Activated T-cell treated with anti-CD3 and anti-CD28 coated beads, Interleukin-2, amount 50 U/mL, for 1 hour (primary cell): ENCODE data around the gene GOLPH3.

Experiments
- DNase-seq: peaks from one replicate; pipeline ENCODE4 v3.0.0-alpha.2; 2020

Gene GOLPH3

DNA sequence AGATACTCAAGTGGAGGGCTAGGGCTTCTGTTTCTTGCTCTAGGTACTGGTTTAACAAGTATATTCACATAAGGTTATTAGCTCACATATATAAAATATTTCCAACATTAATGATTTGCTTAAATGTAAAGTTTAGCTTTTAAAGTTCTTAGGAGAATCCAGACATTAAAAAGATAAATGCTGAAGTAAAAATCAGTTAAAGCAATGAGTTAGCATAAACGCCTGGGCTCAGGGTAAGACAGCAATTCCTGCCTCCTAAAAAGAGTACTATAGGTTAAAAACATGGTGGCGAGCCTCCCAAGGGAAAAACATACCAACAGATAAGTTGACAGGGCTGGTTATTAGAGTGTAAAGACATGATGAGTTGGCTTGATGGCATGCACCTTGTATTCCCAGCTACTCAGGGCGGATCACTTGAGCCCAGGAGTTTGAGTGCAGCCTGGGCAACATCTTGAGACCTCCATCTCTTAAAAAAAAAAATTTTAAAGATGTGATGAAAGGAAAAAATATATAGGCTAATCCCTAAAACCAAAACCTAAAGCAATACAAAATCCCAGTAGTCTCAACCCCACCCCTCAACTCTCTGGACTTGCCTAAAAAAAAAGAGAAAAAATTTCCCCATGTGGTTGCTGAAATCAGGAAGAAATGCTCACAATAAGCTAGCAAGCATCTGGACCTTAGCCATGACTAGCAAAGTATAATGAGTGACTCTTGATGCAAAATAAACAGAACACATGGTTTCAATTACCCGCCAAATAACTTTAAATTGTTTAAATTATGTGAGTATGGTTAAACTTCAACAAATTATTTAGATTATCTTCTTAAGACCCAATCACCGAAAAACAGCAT, 3.6 kb downstream of the GOLPH3 start:
- DNase-seq: no peak

DNA sequence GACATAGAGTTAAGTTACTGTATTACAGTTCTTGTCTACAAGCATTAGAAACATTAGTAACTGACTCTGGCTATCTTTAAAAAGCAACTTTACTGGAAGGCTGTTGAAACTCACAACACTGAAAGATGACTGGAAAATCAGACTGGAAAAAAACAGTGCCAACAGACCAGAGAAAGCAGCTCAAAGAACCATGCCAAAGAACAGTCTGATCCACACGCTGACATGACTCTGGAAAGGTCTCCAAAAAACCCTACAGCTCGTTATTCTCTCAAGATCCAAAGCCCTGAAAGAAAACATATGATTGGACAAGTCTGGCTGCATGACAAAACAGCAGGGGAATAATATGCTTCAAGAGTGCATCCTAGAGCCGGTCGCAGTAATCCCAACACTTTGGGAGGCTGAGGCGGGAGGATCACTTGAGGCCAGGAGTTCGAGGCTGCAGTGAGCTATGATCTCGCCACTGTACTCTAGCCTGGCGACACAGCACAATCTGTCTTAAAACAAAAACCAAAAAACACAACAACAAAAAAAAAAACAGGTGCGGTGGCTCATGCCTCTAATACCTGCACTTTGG, 5.6 kb downstream of the GOLPH3 start:
- DNase-seq: no peak

DNA sequence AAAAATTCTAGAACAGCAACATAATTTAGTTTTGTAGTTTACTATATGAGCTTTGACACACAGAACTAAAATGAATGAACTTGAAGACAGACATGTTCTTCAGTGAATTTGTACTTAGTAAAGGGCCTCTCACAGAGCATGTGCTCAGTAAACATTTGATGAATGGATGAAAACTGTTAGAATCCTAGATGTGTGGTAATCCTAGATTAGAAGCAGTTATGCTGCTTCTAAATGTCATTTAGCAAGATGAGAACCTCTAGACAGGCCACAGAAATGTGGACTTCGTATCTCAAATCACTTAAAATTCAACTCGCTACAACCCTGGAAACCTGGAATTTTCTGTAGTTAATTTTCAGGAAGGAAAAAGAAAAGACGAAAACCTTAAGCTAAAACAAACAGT, 8.5 kb downstream of the GOLPH3 start:
- DNase-seq: no peak

DNA sequence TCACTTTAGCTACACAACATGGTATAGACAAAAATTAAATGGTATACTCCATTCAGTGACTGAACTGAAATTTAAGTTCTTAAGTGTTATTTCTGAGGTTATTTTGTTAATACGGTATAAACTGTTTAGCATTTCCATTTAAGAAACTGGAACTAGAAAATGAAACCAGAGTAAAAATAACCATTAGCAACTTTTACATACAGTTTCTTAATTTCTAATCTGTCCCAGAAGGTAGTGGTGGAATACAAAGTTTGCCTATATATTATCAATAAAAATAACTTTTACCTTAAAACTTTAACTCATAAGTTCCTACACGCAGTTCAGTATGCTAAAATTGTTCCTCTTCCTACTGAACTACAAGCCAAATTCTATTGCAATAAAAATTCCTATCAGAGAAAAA, 10.3 kb downstream of the GOLPH3 start:
- no peak for DNase-seq

DNA sequence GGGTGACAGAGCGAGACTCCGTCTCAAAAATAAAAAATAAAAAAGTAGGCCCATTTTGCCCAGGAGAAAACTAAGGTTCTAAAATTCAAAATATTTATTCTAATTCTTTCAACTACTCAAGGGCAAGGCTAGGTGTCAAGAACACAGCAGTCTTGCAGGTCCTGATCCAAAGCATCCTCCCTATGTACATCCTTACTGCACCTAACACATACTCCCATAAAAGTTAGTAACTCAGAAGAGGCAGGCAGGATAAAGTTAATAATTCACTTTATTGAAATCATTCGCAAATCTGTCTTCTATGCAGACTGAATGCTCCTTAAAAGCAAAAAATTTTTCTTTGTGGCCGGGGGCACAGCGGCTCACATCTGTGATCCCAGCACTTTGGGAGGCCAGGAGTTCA, 11.1 kb downstream of the GOLPH3 start:
- no peak for DNase-seq

DNA sequence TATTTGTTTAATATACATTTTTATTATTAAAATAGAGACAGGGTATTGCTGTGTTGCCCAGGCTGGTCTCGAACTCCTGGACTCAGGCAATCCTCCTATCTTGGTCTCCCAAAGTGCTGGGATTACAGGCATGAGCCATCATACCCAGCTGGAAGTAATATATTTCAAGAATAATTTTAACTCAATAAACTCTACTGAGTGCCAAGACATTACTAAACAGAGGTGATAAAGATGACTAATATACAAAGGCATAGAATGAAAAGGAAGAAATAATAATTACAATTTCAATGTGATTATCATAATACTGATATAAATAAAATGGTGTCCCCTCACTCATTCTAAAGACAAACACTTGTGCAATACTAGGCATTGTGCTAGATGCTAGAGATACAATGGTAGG, 13.9 kb downstream of the GOLPH3 start:
- no peak for DNase-seq

DNA sequence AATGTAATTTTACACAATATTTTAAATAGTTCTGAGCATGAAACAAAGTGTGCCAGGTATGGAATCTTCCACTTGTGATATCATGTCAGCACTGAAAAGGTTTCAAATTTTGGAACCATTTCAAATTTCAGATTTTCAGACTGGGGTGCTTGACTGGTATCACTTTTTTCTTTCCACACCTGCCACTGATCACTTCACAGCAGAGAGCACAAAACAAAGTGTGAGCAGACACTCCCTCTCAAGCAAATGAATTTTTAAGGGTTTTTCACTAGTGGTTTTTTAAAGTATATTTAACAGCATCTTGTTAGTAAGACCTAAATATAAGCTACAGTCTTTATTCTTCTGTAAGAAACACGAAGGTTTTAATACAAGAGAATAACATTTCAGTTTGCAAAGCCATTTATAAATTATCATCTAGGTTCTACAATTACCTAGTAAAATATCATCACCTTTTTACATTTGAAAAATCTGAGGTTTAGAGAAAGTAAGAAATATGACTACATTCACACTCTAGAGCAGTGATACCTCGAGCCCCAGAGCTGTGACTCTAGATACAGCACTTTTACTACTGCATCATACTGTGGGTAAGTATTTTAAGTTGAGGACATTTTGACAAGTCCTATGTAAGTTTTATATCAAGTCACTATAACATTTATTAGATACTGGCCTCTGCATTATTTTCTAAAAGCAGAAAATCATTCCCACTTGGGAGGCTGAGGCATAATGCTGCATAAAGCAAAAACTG, 14.6 kb downstream of the GOLPH3 start:
- no peak for DNase-seq

DNA sequence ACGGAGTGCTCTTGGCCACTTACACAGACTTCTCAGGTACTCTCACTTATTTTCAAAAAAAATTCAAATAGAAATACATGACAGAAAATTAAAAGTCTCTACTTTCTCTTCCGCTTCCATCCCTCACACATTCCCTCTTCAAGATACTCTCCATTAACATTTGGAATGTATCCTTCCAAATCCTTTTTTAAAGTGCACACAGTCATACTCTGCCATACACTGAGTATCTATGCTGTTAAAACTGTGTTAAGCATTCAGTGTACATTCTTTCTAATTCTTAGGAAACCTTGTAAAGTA, 15.5 kb downstream of the GOLPH3 start:
- no peak for DNase-seq

DNA sequence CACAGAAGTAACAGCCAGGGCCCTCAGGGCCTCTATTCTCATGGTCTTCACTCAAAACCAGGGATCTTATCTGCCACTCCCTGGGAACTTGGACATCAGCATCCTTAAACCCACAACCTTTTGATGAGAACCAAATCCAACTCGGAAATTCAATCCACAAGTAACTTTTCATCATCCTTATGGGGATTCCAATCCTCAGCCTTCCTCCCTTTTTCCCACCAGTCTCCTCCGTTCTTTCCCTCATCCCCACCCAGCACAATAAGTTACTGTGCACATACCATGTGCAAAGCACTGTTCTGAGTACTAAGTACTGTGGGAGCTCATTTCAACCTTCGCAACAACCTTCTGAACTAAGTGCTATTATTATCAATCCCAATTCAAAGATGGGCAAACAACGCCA, 17.0 kb downstream of the GOLPH3 start:
- DNase-seq: no peak

DNA sequence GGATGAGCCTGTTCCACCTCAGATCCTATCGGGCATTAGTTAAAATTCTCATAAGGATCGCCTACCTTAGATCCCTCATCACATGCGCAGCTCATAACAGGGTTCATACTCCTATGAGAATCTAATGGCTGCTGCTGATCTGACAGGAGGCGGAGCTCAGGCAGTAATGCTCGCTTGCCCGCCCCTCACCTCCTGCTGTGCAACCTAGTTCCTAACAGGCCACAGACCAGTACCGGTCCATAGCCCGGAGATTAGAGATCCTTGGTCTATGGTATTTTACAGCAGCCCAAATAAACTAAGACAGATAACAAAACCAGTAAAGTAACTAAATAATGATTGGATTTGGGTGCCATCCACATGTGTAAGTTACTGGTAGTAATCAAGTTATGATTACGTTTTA, 17.5 kb downstream of the GOLPH3 start:
- DNase-seq: no peak

DNA sequence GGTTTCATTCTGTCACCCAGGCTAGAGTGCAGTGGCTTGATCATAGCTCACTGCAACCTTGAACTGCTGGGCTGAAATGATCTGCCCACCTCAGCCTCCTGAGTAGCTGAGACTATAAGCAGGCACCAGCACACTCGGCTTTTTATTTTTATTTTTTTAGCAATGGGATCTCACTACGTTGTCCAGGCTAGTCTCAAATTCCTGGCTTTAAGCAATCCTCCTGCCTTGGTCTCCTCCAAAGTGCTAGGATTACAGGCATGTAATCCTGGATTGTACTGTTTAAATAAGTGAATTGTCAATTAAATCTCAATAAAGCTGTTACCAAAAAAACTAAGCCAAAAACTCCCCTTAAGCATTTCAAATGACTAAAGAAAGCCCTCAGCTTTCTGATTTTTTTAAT, 18.9 kb downstream of the GOLPH3 start:
- no peak for DNase-seq

DNA sequence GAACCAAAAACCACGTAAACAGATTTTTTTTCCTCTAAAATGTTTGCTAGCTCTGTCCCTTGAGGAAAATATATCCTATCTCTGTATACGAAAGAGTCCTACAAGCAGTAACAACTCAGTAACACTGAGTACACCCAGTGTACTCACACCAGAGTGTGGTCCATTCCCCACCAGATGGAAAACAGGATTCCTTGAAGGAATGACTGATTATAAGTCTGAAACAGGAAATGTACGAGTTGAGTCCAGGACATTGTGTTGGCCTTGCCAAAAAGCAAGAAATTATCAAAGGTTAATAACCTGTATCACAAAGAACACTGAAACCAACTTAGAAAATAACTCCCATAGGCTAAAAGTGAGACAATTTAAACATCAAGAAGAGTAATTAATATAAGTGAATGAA, 20.4 kb downstream of the GOLPH3 start:
- no peak for DNase-seq

DNA sequence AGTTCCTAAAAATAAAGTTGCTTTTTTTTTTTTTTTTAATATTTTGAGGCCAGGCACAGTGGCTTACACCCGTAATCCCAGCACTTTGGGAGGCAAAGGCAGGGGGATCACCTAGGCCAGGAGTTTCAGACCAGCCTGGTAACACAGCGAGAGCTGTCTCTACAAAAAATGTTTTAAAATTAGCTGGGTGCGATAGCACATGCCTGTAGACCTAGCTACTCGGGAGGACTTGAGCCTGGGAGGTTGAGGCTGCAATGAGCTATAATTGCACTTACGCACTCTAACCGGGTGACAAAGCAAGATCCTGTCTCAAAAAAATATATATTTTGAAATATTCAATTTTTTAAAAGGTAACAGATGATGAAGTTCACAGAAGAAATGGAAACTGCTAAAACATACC, 22.9 kb downstream of the GOLPH3 start:
- no peak for DNase-seq

DNA sequence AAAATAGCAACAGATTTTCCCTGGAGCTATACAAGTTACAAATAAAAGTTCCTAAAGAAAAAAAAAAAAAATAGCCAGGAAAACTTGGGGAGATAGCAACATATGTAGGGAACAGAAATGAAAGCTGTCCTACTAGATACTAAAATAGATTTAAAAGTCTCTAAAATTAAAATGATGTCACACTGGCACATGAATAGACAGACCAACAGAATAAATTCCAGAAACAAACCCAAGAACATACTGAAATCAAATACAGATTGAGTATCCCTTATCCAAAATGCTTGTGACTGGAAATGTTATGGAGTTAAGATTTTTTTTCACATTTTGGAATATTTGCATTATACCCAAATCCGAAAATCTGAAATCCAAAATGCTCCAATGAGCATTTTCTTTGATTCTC, 23.8 kb downstream of the GOLPH3 start:
- no peak for DNase-seq

DNA sequence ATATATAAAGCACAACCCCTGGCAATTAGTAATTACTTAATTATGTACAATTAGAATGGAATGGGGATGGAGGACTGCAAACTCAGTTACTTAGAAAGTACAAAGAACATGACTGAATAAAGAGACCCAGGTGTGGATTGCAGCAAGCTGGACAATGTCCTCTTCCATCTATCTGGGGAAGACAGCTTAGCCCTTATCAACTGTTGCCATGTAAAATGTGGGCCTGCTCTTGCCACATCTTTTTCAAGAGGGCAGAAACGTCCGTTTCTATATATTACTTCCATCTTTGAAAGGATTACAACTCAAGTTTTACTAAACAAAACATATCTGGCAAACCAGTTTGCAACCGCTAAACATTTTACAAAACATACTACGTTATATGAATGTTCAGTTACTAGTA, 26.2 kb downstream of the GOLPH3 start:
- no peak for DNase-seq

DNA sequence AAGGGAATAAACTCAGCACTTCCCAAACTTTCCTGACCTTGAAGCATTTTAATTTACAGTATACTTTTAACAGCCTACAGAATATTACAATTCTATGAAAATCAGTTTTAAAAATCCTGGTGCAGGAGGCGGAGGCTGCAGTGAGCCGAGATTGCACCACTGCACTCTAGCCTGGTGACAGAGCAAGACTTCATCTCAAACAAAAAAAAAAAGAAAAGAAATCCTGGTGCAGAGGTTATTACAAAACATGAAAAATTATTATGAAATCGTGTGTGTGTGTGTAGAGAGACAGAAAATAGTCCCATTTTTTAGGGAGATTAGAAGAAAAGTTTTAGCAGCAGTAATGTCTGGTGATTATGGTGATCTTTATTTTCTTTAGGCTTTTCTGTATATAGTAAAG, 26.9 kb downstream of the GOLPH3 start:
- DNase-seq: no peak

DNA sequence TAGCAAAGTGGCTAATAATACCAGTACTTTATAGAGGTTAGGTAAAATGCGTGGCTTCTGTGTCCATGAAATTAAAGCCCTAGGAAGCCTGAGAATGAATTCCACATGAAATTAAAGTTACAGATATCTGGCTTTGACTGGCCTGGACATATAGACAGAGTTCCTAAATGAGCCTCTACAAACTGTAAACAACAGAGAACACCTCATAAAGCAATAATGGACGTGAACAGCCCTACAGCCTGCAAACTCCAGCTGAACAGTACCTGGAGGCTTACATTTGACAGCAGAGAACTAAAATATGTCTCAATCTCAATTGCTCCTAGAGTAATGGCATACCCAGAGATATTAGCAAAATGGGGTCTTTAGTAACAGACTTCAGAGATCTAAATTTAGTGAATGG, 28.7 kb downstream of the GOLPH3 start:
- no peak for DNase-seq

DNA sequence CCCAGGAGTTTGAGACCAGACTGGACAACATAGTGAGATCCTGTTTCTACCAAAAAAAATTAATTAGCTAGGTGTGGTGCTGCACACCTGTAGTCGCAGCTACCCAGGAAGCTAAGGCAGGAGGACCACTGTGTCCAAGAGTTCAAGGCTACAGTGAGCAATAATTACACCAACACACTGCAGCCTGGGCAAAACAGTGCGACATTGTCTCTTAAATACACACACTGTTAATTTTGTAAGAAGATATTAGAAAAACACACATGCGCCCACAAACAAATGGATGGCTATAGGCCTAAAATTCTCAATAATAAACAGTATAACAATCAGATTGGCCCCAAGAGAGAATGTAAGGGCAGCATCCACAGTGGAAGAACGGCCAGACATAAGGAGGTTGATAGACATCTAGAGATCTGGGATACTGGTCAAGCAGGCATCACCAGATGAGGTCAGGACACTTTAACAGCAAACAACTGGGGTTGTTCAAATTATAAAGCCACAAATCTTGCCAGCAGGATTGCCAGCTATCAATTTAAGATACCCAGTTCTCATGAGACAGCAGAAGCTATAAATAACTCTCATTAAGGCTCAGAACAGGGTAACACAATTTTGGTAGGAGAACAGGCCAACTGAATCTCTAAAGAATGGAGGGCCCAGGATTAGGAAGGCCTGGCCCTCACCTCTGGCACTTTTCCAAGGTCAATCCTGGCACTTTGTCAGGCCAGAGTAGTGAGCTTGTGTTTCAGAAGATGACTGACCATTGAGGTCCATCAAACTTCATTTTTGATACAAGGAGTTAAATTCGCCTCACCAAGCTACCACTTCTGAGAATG, 29.5 kb downstream of the GOLPH3 start:
- no peak for DNase-seq

DNA sequence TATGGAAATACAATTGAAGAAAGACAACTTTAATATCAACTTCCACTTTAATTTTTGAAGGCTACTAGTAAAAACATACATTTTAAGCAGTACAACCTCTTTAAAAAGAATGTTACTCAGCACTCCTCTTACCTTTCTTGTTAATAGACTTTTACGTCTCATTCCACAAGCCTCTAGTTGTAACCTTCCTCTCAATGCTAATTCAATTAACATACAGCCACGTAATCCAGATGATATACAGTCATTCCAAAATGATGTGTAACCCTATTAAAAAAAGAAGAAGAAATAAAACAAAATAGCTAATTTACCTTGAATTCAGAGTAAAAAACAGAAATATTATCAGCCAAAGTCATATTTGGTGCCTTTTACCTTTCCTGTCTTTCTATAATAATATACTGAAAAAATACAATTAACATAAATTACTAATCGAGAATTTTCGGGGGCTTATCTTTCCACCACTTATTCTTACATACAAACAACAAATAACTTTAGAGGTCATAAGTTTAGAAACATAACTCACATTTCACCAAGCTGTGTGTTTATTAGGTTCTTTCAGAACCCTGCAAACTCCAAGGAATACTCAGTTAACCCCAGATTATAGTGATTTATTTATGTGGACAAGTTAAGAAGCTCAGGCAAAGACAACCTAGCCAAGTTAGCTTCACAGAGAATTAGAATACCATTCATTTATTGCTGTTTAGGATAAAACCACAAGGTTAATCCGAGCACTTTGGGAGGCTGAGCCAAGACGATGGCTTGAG, 30.3 kb downstream of the GOLPH3 start:
- DNase-seq: no peak

DNA sequence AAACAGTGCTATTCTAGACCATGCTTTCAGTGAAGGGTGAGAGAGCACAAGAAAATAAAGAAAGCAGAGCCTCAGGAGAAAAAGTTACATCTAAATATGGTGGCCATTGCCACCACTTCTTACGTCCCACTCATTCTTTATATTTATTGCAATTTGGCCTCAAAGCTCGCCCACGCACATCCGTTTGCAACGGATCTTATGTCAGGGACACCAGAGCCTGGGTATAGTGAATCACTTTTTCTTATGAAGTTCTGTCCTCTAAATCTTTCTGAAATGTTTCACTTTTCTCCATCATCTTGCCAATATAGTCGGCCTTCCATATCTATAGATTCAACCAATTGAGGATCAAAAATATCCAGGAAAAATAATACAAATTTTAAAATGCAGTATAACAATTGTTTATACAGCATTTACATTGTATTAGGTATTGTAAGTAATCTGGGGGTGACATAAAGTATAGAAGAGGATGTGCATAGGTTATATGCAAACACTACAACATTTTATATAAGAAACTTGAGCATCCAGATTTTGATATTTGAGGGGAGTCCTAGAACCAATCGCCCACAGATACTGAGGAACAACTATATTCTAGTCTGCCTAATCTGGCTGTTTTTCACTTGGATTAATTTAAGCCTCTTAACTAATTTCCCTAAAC, 35.2 kb downstream of the GOLPH3 start:
- DNase-seq: no peak

DNA sequence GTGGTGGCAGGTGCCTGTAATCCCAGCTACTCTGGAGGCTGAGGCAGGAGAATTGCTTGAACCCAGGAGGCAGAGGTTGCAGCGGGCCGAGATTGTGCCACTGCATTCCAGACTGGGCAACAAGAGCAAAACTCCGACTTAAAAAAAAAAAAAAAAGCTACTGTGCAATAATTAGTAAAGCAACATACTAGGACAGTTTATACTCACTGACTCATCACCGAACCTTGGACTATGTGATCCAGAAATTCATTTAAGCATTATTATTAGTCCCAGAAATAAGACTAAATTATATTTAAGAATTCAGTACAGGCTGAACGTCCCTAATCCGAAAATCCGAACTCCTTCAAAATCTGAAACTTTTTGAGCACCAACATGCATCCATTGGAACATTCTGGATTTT, 37.8 kb downstream of the GOLPH3 start:
- no peak for DNase-seq

DNA sequence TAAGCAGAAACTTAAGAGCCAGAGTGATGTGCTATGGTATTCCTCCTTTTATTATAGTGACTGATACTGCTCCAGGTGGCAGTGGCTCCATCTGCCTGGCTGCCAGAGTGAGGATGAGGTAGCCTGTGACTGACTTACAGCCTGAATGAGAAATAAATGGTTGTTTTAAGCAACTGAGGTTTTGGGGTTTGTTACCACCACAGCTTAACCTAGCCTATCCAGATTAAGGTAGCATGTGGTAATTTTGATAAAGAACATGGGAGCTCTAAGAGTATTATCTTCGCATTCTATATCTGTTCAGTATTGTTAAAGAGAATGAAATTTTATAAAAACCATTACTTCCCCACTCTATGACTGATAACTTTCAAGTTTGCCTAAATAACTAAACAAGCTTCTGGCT, 39.0 kb downstream of the GOLPH3 start:
- DNase-seq: no peak
